ENCODE measurements around the gene LMF1.

LMF1 gene

DNA sequence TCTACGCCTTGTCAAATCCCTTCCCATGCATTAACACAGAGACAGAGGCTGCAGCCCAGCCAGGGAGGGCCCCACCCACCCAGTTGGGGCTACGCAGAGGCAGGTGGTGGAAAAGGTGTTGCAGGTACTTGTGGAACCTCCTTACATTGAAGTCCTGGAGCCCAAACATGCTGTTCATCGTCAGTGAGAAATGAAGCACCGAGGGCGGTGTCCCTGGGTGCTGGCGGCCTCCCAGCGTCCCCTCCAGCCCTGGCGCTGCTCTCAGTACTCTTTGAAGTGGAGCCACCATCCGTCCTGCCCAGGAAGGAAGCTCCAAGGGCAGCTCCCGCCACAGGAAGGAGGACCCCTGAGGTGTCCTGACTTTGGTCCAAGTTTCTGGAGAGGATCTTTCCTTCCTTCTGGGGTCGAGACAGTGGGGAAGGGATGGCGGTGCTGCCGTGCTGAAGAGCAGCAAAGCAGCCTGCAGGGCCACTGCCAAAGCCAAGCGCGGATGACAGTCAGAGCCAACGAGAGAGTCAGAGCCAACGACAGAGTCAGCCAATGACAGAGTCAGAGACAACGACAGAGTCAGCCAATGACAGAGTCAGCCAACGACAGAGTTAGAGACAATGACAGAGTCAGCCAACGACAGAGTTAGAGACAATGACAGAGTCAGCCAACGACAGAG lies 23.4 kb downstream of the LMF1 start:
- no peak overlapping the region for H3K27ac ChIP-seq

GRCh38 chr16:946048-946395 lies 24.8 kb downstream of the LMF1 start:
- Histone ChIP-seq H3K4me2 (no peak overlapping the region), H3K27me3 (no peaks in the 10 kb centered on the region), H4K20me1 (peaks cover 0 to 15% (median 0%) of the 10 kb centered on the region in 11 experiments; a peak in 7 of 22 replicates), H3K36me3 (peaks cover 46 to 73% (median 61%) of the 10 kb centered on the region in 11 experiments), H3K4me3 (no peak overlapping the region), H3K4me1 (peaks cover 0 to 2% (median 0%) of the 10 kb centered on the region in 10 experiments; a peak in 2 of 20 replicates), H3K9me3 (replicated peaks in 1 of 11) (peaks cover 34 to 43% (median 37%) of the 10 kb centered on the region in 11 experiments), H3K27ac (no peak overlapping the region), H3K9ac (no peak overlapping the region)
- no peak for TF ChIP-seq Cebpa-rat (IDR thresholded peaks at IDR 0.05)

More for the DNA sequence above, 23.4 kb downstream of the LMF1 start:
- Histone ChIP-seq H3K4me2 (no peak overlapping the region), H3K27me3 (no peaks in the 10 kb centered on the region), H3K36me3 (peaks cover 45 to 68% (median 57%) of the 10 kb centered on the region in 11 experiments), H4K20me1 (peaks cover 0 to 22% (median 0%) of the 10 kb centered on the region in 11 experiments; a peak in 10 of 22 replicates), H3K9ac (no peak overlapping the region), H3K4me3 (no peak overlapping the region), H3K9me3 (replicated peaks in 1 of 11) (peaks cover 20 to 29% (median 24%) of the 10 kb centered on the region in 11 experiments), H3K4me1 (peaks cover 7 to 13% (median 11%) of the 10 kb centered on the region in 10 experiments; a peak in 17 of 20 replicates)
- no peak for TF ChIP-seq Cebpa-rat (IDR thresholded peaks at IDR 0.05)

GRCh38 chr16:945271-946047 lies 25.3 kb downstream of the LMF1 start:
- Histone ChIP-seq H3K9me3 (replicated peaks in 1 of 11) (peaks cover 39 to 49% (median 43%) of the 10 kb centered on the region in 11 experiments), H3K4me2 (no peak overlapping the region), H3K9ac (no peak overlapping the region), H3K4me1 (peaks cover 0 to 8% (median 3%) of the 10 kb centered on the region in 10 experiments; a peak in 16 of 20 replicates), H3K36me3 (peaks cover 41 to 70% (median 63%) of the 10 kb centered on the region in 11 experiments), H3K27me3 (no peaks in the 10 kb centered on the region), H3K27ac (no peak overlapping the region), H3K4me3 (no peak overlapping the region), H4K20me1 (peaks cover 0 to 11% (median 0%) of the 10 kb centered on the region in 11 experiments; a peak in 4 of 22 replicates)
- no peak for TF ChIP-seq Cebpa-rat (IDR thresholded peaks at IDR 0.05)

GRCh38 chr16:943971-944370 lies 26.8 kb downstream of the LMF1 start:
- H3K36me3 ChIP-seq, result peaks cover 41 to 82% (median 64%) of the 10 kb centered on the region in 11 experiments
- H3K4me3 ChIP-seq, result no peak overlapping the region
- H3K4me2 ChIP-seq, result no peak overlapping the region
- peaks cover 39 to 55% (median 47%) of the 10 kb centered on the region in 11 experiments for H3K9me3 ChIP-seq (replicated peaks in 1 of 11)
- H3K27me3 ChIP-seq, result no peaks in the 10 kb centered on the region
- H4K20me1 ChIP-seq, result peaks cover 0 to 13% (median 0%) of the 10 kb centered on the region in 11 experiments; a peak in 4 of 22 replicates
- no peak overlapping the region for H3K27ac ChIP-seq
- H3K9ac ChIP-seq, result no peak overlapping the region
- no peak for TF ChIP-seq Cebpa-rat (IDR thresholded peaks at IDR 0.05)
- peaks cover 0 to 14% (median 9%) of the 10 kb centered on the region in 10 experiments; a peak in 17 of 20 replicates for H3K4me1 ChIP-seq

GRCh38 chr16:942436-943060 lies 28.2 kb downstream of the LMF1 start:
- H3K4me2 ChIP-seq, result no peak overlapping the region
- no peak for TF ChIP-seq Cebpa-rat (IDR thresholded peaks at IDR 0.05)
- peak overlapping the region in 2 of 10 experiments; percentile 1 to 10; a peak in 1 of 20 replicates for H3K4me3 ChIP-seq
- no peak overlapping the region for H3K9ac ChIP-seq
- peaks cover 41 to 78% (median 65%) of the 10 kb centered on the region in 11 experiments for H3K36me3 ChIP-seq
- peaks cover 0 to 19% (median 12%) of the 10 kb centered on the region in 10 experiments; a peak in 17 of 20 replicates for H3K4me1 ChIP-seq
- H3K27ac ChIP-seq, result no peak overlapping the region
- no peaks in the 10 kb centered on the region for H3K27me3 ChIP-seq
- H4K20me1 ChIP-seq, result peaks cover 0 to 17% (median 0%) of the 10 kb centered on the region in 11 experiments; a peak in 3 of 22 replicates
- H3K9me3 ChIP-seq (replicated peaks in 1 of 11), result peaks cover 39 to 55% (median 47%) of the 10 kb centered on the region in 11 experiments

- Histone ChIP-seq H3K27ac (no peak overlapping the region), H3K9me3 (replicated peaks in 1 of 11) (peaks cover 39 to 52% (median 47%) of the 10 kb centered on the region in 11 experiments), H3K27me3 (no peaks in the 10 kb centered on the region), H3K4me1 (peaks cover 0 to 19% (median 12%) of the 10 kb centered on the region in 10 experiments; a peak in 17 of 20 replicates), H3K4me2 (peak overlapping the region in 9 of 11 experiments; percentile 7 to 58 (median 49); a peak in 14 of 22 replicates), H3K4me3 (no peak overlapping the region), H3K36me3 (peaks cover 33 to 53% (median 39%) of the 10 kb centered on the region in 11 experiments), H3K9ac (no peak overlapping the region), H4K20me1 (peaks cover 0 to 29% (median 0%) of the 10 kb centered on the region in 11 experiments; a peak in 2 of 22 replicates)
- TF ChIP-seq Cebpa-rat (IDR thresholded peaks at IDR 0.05), result no peak
These were observed 30.8 kb downstream of the LMF1 start for GRCh38 chr16:939941-940340.

DNA sequence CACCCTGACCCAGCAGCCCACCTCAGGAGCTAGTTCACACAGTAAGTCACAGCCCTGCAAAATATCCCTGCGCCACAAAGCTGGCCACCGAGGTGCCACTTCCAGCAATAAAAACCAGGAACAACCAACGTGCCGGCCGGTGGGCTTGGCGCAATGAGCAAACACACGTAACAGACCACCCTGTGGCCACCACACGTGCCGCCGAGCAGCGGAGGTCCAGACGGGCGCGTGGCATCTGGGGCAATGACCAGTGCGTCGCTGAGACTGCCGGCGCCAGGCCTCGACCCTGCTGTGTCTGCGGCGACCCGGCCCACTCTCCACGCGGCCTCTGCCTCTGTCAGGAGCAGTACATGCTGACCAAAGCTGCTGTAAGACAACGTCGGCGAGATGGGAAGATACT lies 31.5 kb downstream of the LMF1 start:
- no peak overlapping the region for H3K9ac ChIP-seq
- H3K4me1 ChIP-seq, result peaks cover 0 to 19% (median 12%) of the 10 kb centered on the region in 10 experiments; a peak in 17 of 20 replicates
- peaks cover 0 to 29% (median 0%) of the 10 kb centered on the region in 11 experiments; a peak in 2 of 22 replicates for H4K20me1 ChIP-seq
- peaks cover 34 to 46% (median 42%) of the 10 kb centered on the region in 11 experiments for H3K9me3 ChIP-seq (replicated peaks in 1 of 11)
- H3K36me3 ChIP-seq, result peaks cover 29 to 48% (median 34%) of the 10 kb centered on the region in 11 experiments
- no peak for TF ChIP-seq Cebpa-rat (IDR thresholded peaks at IDR 0.05)
- no peaks in the 10 kb centered on the region for H3K27me3 ChIP-seq
- no peak overlapping the region for H3K27ac ChIP-seq
- H3K4me3 ChIP-seq, result no peak overlapping the region
- H3K4me2 ChIP-seq, result no peak overlapping the region

DNA sequence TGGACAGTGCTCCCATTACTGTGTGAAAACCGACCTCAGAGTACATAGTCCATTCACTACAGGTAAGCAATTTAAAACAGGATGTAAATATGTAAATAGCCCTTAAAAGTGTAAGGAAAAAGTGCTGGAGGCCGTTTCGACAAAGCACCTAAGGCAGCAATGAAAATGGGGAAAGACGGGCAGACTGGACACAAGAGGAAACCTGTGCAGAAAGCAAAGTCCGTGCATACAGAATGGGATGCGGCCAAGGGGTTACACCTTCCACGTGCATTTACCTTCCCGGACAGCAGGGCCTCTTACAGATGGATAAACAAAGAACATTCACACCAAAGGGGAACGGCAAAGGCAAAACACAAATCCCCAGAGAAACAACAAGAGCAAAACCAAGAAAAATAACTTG lies 32.0 kb downstream of the LMF1 start:
- Histone ChIP-seq H3K9ac (no peak overlapping the region), H3K36me3 (peaks cover 23 to 45% (median 32%) of the 10 kb centered on the region in 11 experiments), H3K27ac (no peak overlapping the region), H3K27me3 (no peaks in the 10 kb centered on the region), H3K4me1 (peaks cover 0 to 19% (median 12%) of the 10 kb centered on the region in 10 experiments; a peak in 17 of 20 replicates), H3K4me3 (no peak overlapping the region), H4K20me1 (peaks cover 0 to 31% (median 0%) of the 10 kb centered on the region in 11 experiments; a peak in 4 of 22 replicates), H3K4me2 (no peak overlapping the region), H3K9me3 (replicated peaks in 1 of 11) (peaks cover 29 to 40% (median 37%) of the 10 kb centered on the region in 11 experiments)
- no peak for TF ChIP-seq Cebpa-rat (IDR thresholded peaks at IDR 0.05)
